Tibial artery (tissue), 4 donors: Measurements from ENCODE around the gene SUPT20HL2.

Experiments
- DNase-seq, 2 donors: peaks; one replicate each; pipeline ENCODE4 v3.0.0-alpha.2; 2019
- H3K27ac ChIP-seq, 2 donors: fragments of 200-600 bp; sonication (generic) in 1 of 2; 1 replicate in 1 of 2; 2 replicates in 1 of 2; pipeline ENCODE4 v1.5.1; 2018 to 2019; ENCODE audit warnings: mild to moderate bottlenecking in 1 of 2
- H3K27me3 ChIP-seq, 2 donors: fragments of 200-600 bp; sonication (generic) in 1 of 2; one replicate each; pipeline versions ENCODE4 v1.5.1 to v1.6.0; 2016 to 2019
- H3K36me3 ChIP-seq, 3 donors: fragments of 200-600 bp; sonication (generic) in 2 of 3; one replicate each; pipeline ENCODE4 v1.5.1; 2016 to 2019; ENCODE audit warnings: mild to moderate bottlenecking in 2 of 3
- H3K4me1 ChIP-seq, 4 donors: fragments of 200-600 bp; sonication (generic) in 2 of 4; 1 replicate in 3 of 4; 2 replicates in 1 of 4; pipeline ENCODE4 v1.5.1; 2016 to 2019
- H3K4me3 ChIP-seq, 2 donors: fragments of 200-600 bp; sonication (generic) in 1 of 2; 1 replicate in 1 of 2; 2 replicates in 1 of 2; pipeline ENCODE4 v1.5.1; 2018 to 2019; ENCODE audit warnings: mild to moderate bottlenecking in 2 of 2
- H3K9me3 ChIP-seq, 3 donors: fragments of 200-600 bp; sonication (generic) in 1 of 3; one replicate each; pipeline ENCODE4 v1.5.1; 2016 to 2019
- CTCF ChIP-seq, 2 experiments: fragments of 200-600 bp in 1 of 2; fragments of 450-650 bp in 1 of 2; IDR thresholded peaks; one replicate each; pipeline ENCODE4 v1.5.1; 2017 to 2019; ENCODE audit warnings: antibody characterized with exemption in 2 of 2, mild to moderate bottlenecking in 1 of 2, moderate library complexity in 1 of 2
- intact Hi-C: fragments of 100-400 bp; cut with DNase I; formaldehyde crosslinking; loops from one replicate; pipeline ENCODE4 v1.15.0; 2023; ENCODE audit warnings: low total_unique reads

SUPT20HL2 gene

GRCh38 chrX:24347881-24348280 is 34.0 kb upstream of the SUPT20HL2 start:
- Histone ChIP-seq H3K27me3 (no peaks in the 10 kb centered on the region), H3K36me3 (no peaks in the 10 kb centered on the region), H3K4me3 (no peak overlapping the region), H3K9me3 (no peaks in the 10 kb centered on the region), H3K27ac (no peak overlapping the region), H3K4me1 (no peaks in the 10 kb centered on the region)
- intact Hi-C loops: no loop called here
- no peak for TF ChIP-seq CTCF (IDR thresholded peaks at IDR 0.05)
- no peak for DNase-seq

GRCh38 chrX:24343719-24344118 is 29.9 kb upstream of the SUPT20HL2 start:
- Histone ChIP-seq H3K27me3 (no peaks in the 10 kb centered on the region), H3K27ac (no peak overlapping the region), H3K4me3 (no peak overlapping the region), H3K4me1 (no peaks in the 10 kb centered on the region), H3K9me3 (no peaks in the 10 kb centered on the region), H3K36me3 (no peaks in the 10 kb centered on the region)
- intact Hi-C loops: no loop called here
- no peak for DNase-seq
- no peak for TF ChIP-seq CTCF (IDR thresholded peaks at IDR 0.05)

GRCh38 chrX:24341795-24342194 is 27.9 kb upstream of the SUPT20HL2 start:
- H3K27me3 ChIP-seq: no peaks in the 10 kb centered on the region
- no peak for TF ChIP-seq CTCF (IDR thresholded peaks at IDR 0.05)
- no peak overlapping the region for H3K4me3 ChIP-seq
- intact Hi-C loops: no loop called here
- DNase-seq: no peak
- H3K4me1 ChIP-seq: no peaks in the 10 kb centered on the region
- no peaks in the 10 kb centered on the region for H3K9me3 ChIP-seq
- H3K27ac ChIP-seq: no peak overlapping the region
- no peaks in the 10 kb centered on the region for H3K36me3 ChIP-seq

GRCh38 chrX:24340501-24340900 is 26.6 kb upstream of the SUPT20HL2 start:
- no peaks in the 10 kb centered on the region for H3K27me3 ChIP-seq
- no peak for DNase-seq
- no peaks in the 10 kb centered on the region for H3K9me3 ChIP-seq
- H3K4me3 ChIP-seq: no peak overlapping the region
- no peak overlapping the region for H3K27ac ChIP-seq
- TF ChIP-seq CTCF (IDR thresholded peaks at IDR 0.05): no peak
- H3K4me1 ChIP-seq: no peaks in the 10 kb centered on the region
- no peaks in the 10 kb centered on the region for H3K36me3 ChIP-seq
- intact Hi-C loops: no loop called here

- H3K27me3 ChIP-seq: no peaks in the 10 kb centered on the region
- no peaks in the 10 kb centered on the region for H3K9me3 ChIP-seq
- no peak overlapping the region for H3K27ac ChIP-seq
- intact Hi-C loops: no loop called here
- no peak for DNase-seq
- no peak overlapping the region for H3K4me3 ChIP-seq
- no peaks in the 10 kb centered on the region for H3K36me3 ChIP-seq
- H3K4me1 ChIP-seq: no peaks in the 10 kb centered on the region
- TF ChIP-seq CTCF (IDR thresholded peaks at IDR 0.05): no peak
Observed at GRCh38 chrX:24339911-24340310, 26.0 kb upstream of the SUPT20HL2 start.

GRCh38 chrX:24335871-24336270 is 22.0 kb upstream of the SUPT20HL2 start:
- intact Hi-C loops: no loop called here
- Histone ChIP-seq H3K27me3 (no peaks in the 10 kb centered on the region), H3K4me1 (peaks cover 0 to 6% (median 0%) of the 10 kb centered on the region in 4 donors), H3K4me3 (no peak overlapping the region), H3K36me3 (no peaks in the 10 kb centered on the region), H3K27ac (no peak overlapping the region), H3K9me3 (no peaks in the 10 kb centered on the region)
- TF ChIP-seq CTCF (IDR thresholded peaks at IDR 0.05): no peak
- no peak for DNase-seq
